Activated T-cell treated with anti-CD3 and anti-CD28 coated beads for 4 hours (primary cell): ENCODE measurements around the gene FGFRL1.
"Not testable (repeated sequence)": the region's sequence is repeated elsewhere in the genome, so short reads cannot be mapped to it uniquely, and the experiment has no call there.

Experiments used
- DNase-seq: peaks from one replicate; pipeline ENCODE4 v3.0.0-alpha.2; 2020

FGFRL1 gene

DNA sequence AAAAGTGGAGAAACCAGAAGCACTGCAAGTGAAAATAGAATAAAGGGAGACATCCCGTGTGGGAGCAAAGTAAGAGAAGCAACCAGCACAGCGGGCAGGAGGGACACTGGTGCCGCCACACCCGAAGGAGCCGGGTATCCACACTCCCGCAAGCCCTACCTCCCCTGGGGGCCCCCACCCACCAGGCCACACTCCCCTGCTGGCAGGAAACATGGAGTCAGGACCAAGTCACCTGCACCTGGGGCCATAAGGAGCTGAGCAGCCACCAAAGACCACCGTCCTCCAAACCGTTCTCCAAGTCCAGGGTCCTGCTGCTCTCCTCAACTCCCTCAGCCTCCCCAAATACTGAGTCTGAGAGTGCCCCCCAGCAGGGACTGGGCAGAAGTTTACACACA, 30.5 kb downstream of the FGFRL1 start:
- DNase-seq: no peak

DNA sequence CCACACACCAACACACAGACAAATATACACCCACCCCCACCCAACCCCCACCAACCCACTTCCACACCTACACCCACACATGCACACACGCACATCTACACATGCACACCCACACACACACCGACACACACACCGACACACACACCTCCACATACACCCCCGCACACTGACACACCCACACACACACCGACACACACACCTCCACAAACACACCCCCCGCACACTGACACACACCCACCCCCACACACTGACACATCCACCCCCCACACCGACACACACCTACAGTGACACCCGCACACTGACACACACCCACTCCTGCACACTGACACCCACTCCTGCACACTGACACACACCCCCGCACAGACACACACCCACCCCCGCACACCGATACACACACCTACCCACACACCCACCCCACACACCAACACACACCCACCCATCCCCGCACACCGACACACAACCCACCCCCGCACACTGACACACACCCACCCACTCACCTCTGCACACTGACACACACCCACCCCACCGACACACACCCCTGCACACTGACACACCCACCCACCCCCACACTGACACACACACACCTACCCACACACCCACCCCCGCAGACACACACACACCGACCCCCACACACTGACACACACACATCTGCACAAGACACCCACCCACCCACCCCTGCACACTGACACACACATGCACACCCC, 31.1 kb downstream of the FGFRL1 start:
- no peak for DNase-seq

DNA sequence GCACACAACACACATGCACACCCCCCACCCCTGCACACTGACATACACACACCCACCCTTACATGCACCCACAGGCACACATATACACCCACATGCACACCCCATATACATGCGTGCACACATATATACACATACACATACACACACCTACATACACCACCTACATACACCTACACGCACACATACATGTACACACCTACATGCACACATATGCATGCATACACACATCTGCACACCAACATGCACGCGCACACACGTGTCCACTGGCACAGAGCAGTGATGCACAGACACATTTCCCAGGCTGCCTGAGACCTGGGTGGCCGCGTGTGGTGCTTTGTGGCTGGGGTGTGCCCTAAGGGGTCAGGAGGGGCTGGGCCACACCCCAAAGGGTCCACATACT, 31.7 kb downstream of the FGFRL1 start:
- DNase-seq: no peak

DNA sequence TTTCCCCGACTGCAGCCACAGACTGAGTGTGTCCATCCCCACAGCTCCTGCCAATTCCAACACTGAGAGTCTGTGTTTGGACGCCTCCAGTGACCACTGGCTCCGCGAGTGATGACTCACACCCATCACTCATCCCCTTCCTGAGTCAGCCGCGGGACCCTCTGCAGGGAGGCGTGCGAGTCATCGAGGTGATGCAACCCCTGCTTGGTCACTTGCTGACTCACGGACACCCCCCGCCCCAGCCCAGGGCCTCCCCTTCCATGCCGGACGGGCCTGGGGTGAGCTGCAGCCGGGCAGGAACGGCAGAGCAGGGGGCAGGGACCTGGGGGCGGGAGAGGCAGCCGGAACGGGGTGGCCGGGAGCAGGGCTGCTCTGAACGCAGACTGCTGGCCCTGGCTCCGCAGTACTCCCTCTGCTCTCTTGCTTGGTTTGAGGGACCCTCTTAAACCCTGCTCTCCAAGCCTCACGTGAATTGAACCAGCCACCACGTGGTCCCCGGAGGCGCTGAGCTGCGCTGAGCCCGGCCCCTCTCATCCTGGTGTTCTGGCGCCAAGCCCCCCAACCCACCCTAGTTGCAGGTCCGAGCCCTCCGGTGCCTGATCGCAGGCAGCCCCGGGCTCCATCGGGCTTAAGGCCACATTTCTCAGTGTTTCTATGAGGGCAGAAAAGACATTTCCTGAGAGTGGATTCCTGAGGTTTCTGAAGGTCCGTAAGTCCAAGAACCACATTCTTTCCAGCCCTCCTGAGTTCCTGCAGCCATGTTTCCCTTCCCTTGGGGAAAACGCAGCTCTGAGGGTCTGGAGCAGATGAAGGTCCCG, 32.4 kb downstream of the FGFRL1 start:
- DNase-seq: no peak

DNA sequence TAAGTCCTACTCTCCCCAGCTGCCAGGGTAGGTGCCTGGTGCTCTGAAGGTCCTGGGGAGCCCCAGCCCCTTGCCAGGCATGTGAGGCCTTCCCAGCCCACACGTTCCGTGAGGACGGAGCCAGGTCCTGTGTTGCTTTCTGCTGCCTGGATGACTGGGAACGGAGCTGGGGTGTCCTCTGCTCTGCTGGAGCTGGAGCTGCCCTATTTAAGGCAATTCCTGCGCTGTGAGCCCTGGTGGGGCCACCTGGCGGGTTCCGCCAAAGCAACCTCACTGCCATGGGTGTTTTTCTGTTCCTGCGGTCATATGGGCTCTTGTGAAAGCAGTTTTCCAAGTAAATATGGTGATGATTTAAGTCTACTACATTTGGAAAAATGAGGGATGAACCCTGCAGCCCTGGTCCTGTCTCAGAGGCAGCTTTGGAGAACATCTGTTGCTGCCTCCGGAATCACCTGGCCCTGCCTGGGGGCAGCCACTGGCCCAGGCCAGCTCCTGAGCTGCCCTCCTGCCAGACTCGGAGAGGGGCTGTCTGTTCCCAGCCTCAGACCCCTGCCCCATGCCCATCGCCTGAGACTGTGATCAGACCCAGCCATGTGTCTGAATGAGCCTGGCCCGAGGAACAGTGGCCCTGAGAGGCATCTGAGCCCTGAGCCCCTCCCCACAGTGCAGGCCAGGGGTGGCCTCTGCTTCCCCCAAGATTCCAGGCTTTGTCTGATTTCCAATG, 33.2 kb downstream of the FGFRL1 start:
- no peak for DNase-seq

DNA sequence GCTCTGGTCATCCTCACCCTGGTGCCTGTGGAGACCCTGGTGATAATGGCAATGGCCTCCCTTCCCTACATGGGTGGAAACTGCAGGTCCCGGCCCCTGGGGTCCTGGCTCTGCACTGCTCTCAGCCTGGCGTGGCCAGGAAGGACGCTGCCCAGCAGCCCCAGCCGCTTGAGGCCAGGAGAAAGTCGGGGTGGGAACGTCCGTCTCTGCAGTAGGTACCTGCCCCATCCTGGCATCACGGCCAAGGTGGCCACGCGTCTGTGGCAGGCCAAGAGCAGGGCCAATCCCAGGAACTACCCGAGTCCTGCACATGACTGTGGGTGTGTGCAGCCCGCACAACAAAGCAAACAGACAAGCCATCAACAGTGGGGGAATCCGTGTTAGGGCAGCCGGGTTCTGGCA, 33.8 kb downstream of the FGFRL1 start:
- DNase-seq: no peak

DNA sequence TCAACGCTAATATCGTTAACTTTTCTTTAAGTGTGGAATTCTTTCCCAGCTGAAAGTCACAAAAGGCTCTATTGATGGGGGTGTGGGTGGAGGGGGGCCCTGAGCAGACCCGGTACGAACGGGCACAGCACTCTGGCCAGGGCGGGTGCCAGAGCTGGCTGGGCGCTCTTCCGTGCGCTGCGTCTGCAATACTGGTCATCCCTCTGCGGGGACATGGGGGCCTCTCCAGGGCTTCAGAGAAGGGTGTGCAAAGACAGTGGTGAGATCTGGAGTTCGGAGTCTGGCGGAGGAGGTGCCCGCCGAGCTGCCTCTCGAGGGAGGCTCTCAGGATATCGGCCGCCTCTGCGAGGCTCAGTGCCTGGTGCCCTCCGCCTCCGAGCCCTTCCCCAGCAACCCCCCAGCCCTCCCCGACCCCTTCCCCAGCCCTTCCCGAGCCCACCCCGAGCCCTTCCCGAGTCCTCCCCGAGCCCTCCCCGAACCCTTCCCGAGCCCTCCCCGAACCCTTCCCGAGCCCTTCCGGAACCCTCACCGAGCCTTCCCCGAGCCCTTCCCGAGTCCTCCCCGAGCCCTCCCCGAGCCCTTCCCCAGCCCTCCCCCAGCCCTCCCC, 34.3 kb downstream of the FGFRL1 start:
- DNase-seq: no peak

DNA sequence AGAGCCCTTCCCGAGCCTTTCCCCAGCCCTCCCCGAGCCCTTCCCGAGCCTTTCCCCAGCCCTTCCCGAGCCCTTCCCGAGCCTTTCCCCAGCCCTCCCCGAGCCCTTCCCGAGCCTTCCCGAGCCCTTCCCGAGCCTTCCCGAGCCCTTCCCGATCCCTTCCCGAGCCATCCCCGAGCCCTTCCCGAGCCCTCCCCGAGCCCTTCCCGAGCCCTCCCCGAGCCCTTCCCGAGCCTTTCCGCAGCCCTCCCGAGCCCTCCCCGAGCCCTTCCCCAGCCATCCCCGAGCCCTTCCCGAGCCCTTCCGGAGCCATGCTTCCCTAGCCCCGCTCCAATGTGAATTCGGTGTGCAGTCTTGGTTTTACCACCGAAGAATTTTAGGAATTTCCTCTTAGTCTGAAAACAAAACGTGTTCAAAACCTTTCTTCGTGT, 35.2 kb downstream of the FGFRL1 start:
- DNase-seq: not testable (repeated sequence)

DNA sequence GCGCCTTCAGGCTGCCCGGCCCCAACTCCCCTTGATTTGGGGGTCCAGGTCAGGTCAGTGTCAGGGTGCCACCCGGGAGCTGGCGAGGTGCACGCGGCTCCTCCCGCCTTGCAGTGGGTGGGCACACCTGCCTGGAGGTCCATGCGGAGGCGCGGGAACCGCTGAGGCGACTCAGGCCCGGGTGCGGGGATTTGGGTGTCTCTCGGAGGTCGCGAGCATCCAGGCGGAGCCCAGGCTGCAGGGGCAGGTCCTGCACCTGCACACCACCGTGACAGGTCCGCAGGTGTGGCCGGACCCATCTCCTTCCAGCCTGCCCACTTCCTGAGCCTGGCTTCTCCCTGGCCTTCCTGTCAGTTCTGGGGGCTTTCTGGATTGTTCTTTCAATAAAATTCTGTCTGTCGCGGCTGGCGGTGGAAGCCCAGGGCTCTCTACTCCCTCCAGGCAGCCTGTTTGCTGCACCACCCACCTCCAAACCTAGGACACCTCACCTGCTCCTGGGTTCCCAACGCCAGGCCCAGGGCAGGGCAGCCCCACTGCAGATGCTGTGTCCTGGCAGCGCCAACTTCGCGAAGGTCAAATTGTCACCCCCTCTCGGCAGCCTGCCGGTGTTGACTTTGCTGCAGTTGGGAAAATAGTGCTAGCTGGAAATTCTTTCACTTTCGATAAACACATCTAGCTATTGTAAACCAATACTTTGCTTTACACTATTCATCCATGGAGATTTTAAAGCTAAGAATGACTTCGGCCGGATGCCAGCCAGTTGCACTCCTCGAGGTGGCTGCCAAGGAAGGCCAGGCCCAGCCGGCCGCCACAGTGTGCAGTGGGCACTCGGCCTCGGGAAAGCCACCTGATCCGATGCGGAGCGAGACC, 35.9 kb downstream of the FGFRL1 start:
- DNase-seq: no peak

DNA sequence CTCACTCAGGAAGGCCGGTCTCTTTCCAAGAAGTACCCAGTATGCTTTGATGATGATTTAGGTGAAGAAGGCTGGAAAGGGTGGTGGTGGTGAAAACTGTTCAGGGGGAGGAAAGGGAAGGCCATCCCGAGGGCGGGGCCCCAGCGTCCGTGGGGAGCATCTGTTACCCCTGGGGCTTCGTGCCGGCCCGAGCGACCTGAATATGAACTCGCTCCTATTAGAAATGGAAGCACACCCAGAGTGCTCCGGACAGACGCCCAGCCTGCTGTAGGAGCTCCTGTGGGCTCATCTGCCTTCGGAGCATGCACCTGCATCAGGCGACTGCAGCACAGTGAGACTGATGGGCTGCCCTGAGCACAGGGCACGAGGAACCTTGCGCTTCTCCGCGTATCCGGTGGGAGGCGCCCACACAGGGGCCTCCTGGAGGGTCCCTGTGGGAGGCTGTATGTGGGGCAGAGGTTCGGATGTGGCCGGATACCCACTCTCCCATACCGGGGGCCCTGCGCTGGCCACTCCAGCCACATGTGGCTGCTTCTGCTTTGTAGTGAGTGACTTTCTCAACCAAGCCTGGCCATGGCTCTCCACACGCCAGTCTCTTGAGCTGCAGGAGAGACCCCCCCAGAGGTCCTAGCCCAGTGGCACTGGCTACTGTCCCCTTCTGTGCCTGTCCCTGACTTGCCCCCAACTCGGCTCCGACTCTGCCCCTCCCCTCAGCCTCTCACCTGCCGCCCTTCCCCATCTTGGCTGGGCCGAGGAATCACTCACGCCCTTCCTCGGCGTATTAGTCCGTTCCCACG, 36.7 kb downstream of the FGFRL1 start:
- DNase-seq: no peak

DNA sequence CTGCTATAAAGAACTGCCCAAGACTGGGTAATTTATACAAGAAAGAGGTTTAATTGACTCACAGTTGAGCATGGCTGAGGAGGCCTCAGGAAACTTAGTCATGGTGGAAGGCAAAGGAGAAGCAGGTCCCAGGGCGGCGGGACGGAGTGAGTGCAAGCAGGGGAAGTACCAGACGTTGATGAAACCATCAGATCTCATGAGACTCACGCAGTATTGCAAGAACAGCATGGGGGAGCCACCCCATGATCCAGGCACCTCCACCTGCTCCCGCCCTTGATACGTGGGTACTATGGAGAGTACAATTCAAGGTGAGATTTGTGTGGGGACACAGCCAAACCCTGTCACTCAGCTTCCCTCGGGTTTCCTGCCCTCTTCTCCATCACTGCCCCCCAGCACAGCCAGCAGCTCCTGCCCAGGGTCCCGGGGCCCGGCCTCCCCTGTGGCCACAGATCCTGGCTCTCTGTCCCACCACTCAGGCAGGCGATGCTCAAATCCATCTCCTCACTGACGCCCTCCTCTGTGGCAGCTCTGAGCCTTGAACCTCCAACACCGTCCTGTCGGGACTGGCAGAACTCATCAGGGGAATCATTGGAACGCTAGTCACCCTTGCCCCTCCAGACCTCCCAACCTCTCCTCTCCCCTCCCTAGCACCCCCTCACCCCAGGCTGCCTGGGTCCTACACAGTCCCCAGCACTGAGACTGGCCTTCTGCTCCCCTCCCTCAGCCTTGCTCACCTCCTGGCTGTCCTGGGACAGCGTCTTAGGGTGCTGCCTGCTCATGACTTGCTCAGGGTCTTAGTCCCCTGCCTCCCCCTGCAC, 37.6 kb downstream of the FGFRL1 start:
- no peak for DNase-seq

DNA sequence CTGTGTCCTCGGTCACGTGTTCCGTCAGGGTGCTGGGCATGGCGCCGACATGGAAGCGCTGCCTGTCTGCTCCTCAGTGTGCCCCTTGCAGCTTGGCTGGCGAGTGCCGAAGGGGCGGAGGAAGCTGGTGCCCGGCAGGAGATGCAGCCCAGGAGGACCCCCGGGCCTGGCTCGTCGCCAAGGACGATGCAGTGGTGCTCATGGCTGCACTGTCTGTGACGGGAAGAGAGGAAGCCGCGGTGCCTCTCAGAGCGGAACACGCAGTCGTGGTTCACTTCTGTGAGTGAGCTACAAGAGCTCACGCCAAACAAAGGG, 38.1 kb downstream of the FGFRL1 start:
- no peak for DNase-seq

DNA sequence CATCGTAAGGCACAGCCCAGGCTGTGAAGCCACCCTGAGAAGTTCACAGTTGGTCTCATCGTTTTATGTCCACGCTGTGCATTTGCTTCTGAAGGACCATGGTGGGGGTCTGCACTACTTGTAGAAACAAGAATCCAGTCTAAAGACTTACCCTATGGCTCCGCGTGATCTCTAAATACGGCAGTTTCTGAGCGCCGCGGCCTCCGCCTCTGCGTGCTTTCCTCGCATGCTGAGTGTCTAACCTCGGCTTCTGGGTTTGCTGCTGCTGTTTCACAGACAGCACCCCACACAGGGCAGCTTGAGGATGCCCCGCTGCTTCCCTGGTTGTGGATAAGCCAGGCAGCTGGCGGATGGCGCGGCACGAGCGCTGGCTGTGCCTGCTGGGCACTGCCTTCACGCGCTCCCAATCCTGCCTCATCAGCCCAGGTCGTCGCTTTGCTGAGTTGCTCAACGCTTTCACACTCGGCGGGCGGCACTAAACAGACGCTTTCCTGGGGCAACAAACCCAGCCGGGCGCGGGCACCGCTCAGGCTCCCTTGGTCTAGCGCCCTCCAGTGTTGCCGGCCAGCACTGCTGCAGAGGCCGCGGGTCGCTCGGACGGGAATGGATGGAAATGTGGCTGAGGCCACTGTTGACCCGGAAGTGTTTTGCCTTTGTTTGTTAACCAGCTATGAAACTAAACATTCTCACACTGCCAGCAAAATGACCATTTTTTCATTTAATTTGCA, 39.2 kb downstream of the FGFRL1 start:
- no peak for DNase-seq

DNA sequence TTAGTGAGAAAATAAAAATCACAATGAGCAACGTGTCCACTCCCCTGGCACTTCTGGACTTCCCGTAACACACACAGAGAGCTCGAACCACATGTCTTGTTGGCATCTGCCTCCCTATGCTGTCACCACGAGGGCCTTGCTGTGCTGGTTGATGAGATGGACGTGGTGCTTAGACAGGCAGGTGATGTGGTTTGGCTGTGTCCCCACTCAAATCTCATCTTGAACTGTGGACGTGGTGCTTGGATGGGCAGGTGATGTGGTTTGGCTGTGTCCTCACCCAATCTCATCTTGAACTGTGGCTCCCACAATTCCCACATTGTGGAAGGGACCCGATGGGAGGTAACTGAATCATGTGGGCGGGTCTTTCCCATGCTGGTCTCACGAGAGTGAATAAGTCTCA, 40.0 kb downstream of the FGFRL1 start:
- no peak for DNase-seq

DNA sequence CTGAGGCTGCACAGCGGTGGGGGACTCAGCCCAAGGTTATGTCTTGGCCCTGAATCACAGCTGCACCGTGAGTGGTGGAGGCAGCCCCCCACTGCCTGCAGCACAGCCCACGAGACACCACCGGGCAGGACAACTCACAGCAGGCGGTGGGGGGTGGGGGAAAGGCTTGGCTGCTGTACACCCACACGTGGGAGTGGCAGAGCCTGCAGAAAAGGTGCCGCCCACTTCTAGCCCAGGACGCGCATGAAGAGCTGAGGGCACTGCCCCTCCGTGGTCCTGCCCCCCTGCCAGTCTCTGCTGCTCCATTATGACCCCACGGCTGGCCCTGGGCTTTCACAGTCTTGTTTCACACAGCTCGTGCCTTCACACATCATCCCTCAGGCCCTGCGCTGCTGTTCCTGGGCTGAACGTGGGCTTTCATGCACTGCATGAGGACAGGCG, 40.8 kb downstream of the FGFRL1 start:
- no peak for DNase-seq

DNA sequence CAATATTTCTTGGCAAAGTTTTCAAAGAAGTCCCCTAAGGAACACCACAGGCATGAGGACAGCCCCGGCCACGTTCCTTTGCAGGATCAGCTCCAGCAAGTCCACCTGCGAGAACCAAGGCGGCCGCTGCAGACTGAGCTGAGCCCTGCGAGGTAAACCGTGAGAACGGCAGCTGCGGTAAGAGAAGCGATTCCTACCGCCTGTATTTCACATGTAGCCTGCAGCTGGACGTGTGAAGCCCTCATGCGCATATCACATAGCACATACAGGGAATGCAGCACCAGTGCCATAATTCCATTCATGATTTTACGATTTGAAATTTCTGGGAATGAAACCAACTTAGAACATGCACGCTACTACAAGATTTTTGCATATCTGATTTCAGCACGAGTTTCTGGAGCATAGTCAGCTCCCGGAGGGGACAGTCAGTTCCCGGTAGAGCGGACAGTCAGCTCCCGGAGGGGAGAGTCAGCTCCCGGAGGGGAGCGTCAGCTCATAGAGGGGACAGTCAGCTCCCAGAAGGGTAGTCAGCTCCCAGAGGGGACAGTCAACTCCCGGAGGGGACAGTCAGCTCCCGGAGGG, 41.7 kb downstream of the FGFRL1 start:
- no peak for DNase-seq

DNA sequence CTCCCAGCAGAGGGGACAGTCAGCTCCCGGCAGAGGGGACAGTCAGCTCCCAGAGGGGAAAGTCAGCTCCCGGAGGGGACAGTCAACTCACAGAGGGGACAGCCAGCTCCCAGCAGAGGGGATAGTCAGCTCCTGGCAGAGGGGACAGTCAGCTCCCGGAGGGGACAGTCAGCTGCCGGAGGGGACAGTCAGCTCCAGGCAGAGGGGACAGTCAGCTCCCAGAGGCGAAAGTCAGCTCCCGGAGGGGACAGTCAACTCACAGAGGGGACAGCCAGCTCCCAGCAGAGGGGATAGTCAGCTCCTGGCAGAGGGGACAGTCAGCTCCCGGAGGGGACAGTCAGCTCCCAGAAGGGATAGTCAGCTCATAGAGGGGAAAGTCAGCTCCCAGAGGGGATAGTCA, 42.5 kb downstream of the FGFRL1 start:
- DNase-seq: not testable (repeated sequence)

DNA sequence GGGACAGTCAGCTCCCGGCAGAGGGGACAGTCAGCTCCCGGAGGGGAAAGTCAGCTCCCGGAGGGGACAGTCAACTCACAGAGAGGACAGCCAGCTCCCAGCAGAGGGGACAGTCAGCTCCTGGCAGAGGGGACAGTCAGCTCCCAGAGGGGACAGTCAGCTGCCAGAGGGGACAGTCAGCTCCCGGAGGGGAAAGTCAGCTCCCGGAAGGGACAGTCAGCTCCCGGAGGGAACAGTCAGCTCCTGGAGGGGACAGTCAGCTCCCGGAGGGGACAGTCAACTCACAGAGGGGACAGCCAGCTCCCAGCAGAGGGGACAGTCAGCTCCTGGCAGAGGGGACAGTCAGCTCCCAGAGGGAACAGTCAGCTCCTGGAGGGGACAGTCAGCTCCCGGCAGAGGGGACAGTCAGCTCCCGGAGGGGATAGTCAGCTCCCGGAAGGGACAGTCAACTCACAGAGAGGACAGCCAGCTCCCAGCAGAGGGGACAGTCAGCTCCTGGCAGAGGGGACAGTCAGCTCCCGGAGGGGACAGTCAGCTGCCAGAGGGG, 43.3 kb downstream of the FGFRL1 start:
- DNase-seq: not testable (repeated sequence)

DNA sequence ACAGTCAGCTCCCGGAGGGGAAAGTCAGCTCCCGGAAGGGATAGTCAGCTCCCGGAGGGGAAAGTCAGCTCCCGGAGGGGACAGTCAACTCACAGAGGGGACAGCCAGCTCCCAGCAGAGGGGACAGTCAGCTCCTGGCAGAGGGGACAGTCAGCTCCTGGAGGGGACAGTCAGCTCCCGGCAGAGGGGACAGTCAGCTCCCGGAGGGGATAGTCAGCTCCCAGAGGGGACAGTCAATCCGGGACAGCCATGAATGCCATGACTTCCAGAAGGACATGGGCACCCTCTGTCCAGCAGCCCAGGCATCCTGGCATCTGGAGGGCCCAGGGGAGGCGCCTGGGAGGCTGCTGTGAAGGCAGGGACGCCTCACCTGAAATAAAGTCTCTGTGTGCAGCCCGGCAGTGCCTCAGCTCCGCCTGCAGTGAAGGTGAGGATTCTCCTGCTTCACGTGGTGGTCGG, 43.8 kb downstream of the FGFRL1 start:
- DNase-seq: not testable (repeated sequence)
